ENCODE measurements around the gene TMEM243.

- no peak for TF ChIP-seq CTCF (IDR thresholded peaks at IDR 0.05)
- no peak for TF ChIP-seq POLR2A (IDR thresholded peaks at IDR 0.05)
These were observed 41.2 kb downstream of the TMEM243 start for GRCh38 chr7:87178320-87178719.
